Prostate gland (tissue), 2 donors: ENCODE data around the gene CRADD.

Source experiments
- POLR2A ChIP-seq: fragments of 450-650 bp; IDR thresholded peaks from one replicate; pipeline ENCODE4 v1.6.1; 2016; ENCODE audit warnings: antibody characterized with exemption, mild to moderate bottlenecking
- TF ChIP-seq, protein P1 (sequence below), 4 experiments: fragments of 200-600 bp in 2 of 4; fragments of 450-650 bp in 2 of 4; sonication (generic) in 2 of 4; IDR thresholded peaks; 1 replicate in 3 of 4; 2 replicates in 1 of 4; pipeline ENCODE4 v1.5.1; 2016 to 2019; ENCODE audit warnings: antibody characterized with exemption in 4 of 4, mild to moderate bottlenecking in 2 of 4, moderate library complexity in 2 of 4

DNA sequence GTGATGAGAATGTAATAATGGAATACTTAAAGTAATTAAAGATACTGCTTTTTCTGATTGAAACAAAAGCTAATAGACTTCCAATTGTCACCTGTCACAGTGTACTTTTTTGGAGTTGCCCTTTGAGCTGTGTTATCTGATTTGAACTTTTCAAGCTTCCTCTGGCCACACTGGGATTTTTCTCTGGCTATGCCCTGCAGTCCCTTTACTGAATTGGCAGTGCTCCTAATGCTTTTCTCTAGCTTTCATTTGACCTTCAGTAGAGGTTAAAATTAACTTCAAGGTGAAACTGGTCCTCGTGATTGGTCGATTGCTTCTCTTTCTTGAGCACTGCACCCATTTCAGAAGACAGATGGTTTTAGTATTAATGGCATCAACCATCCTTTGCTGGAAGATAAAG is 89.2 kb downstream of the CRADD start:
- TF ChIP-seq, protein P1, sequence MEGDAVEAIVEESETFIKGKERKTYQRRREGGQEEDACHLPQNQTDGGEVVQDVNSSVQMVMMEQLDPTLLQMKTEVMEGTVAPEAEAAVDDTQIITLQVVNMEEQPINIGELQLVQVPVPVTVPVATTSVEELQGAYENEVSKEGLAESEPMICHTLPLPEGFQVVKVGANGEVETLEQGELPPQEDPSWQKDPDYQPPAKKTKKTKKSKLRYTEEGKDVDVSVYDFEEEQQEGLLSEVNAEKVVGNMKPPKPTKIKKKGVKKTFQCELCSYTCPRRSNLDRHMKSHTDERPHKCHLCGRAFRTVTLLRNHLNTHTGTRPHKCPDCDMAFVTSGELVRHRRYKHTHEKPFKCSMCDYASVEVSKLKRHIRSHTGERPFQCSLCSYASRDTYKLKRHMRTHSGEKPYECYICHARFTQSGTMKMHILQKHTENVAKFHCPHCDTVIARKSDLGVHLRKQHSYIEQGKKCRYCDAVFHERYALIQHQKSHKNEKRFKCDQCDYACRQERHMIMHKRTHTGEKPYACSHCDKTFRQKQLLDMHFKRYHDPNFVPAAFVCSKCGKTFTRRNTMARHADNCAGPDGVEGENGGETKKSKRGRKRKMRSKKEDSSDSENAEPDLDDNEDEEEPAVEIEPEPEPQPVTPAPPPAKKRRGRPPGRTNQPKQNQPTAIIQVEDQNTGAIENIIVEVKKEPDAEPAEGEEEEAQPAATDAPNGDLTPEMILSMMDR (IDR thresholded peaks at IDR 0.05), result no peak
- TF ChIP-seq POLR2A, result no peak
